GM15510 (cell line): Measurements from ENCODE around the gene SOX9.

ENCODE experiments used
- POLR2A ChIP-seq: IDR thresholded peaks from 3 replicates; pipeline ENCODE4 v1.6.1; 2011; ENCODE audit warnings: borderline replicate concordance; ENCODE audit not compliant: insufficient read length; ENCODE audit errors: extremely low read depth

The SOX9 gene

GRCh38 chr17:72135546-72136325 is 14.9 kb downstream of the SOX9 start:
- no peak for TF ChIP-seq POLR2A

GRCh38 chr17:72136692-72137091 is 15.9 kb downstream of the SOX9 start:
- no peak for TF ChIP-seq POLR2A

- TF ChIP-seq POLR2A, result no peak
Measured at GRCh38 chr17:72137161-72137560, 16.3 kb downstream of the SOX9 start.

GRCh38 chr17:72139212-72139611 is 18.4 kb downstream of the SOX9 start:
- TF ChIP-seq POLR2A, result no peak

GRCh38 chr17:72141336-72141735 is 20.5 kb downstream of the SOX9 start:
- TF ChIP-seq POLR2A, result no peak

GRCh38 chr17:72142614-72143013 is 21.8 kb downstream of the SOX9 start:
- TF ChIP-seq POLR2A, result no peak

GRCh38 chr17:72143245-72143644 is 22.4 kb downstream of the SOX9 start:
- no peak for TF ChIP-seq POLR2A

GRCh38 chr17:72144101-72144500 is 23.3 kb downstream of the SOX9 start:
- no peak for TF ChIP-seq POLR2A

- TF ChIP-seq POLR2A, result no peak
Measured at GRCh38 chr17:72145562-72145961, 24.7 kb downstream of the SOX9 start.

- TF ChIP-seq POLR2A, result no peak
Measured at GRCh38 chr17:72145962-72146361, 25.1 kb downstream of the SOX9 start.

- no peak for TF ChIP-seq POLR2A
Measured at GRCh38 chr17:72146371-72146770, 25.6 kb downstream of the SOX9 start.

GRCh38 chr17:72150632-72151460 is 30.0 kb downstream of the SOX9 start:
- TF ChIP-seq POLR2A, result no peak

GRCh38 chr17:72151565-72152386 is 31.0 kb downstream of the SOX9 start:
- TF ChIP-seq POLR2A, result no peak

GRCh38 chr17:72152387-72152929 is 31.6 kb downstream of the SOX9 start:
- TF ChIP-seq POLR2A, result no peak
